AG10803 (cell line): ENCODE data around the gene SP9.

Source experiments
- DNase-seq: peaks from one replicate; pipeline ENCODE4 v3.0.0; 2010; ENCODE audit warnings: low read depth
- H3K4me3 ChIP-seq: 2 replicates; pipeline ENCODE4 v1.5.1; 2011; ENCODE audit warnings: mild to moderate bottlenecking, low read length, control low read depth
- CTCF ChIP-seq: conservative IDR thresholded peaks from 2 replicates; pipeline ENCODE4 v1.5.1; 2011; ENCODE audit warnings: mild to moderate bottlenecking, low read length, control low read depth, inconsistent platforms

The SP9 gene

GRCh38 chr2:174338671-174339560 lies 4.2 kb downstream of the SP9 start:
- DNase-seq = no peak
- H3K4me3 ChIP-seq = peak overlapping the region; percentile 48
- TF ChIP-seq CTCF = no peak

GRCh38 chr2:174339561-174340399 lies 5.0 kb downstream of the SP9 start:
- peak; percentile 18; the same call in 1 of the 2 replicates for TF ChIP-seq CTCF
- no peak for DNase-seq
- peak overlapping the region; percentile 48 for H3K4me3 ChIP-seq

GRCh38 chr2:174340400-174341292 lies 5.9 kb downstream of the SP9 start:
- no peak for TF ChIP-seq CTCF
- DNase-seq = no peak
- H3K4me3 ChIP-seq = peak overlapping the region; percentile 48

GRCh38 chr2:174341293-174341994 lies 6.7 kb downstream of the SP9 start:
- peak; percentile 95 for TF ChIP-seq CTCF
- H3K4me3 ChIP-seq = peak overlapping the region; percentile 48
- DNase-seq = peak; percentile 80

- no peak for DNase-seq
- peak overlapping the region; percentile 39 for H3K4me3 ChIP-seq
- no peak for TF ChIP-seq CTCF
Measured at GRCh38 chr2:174341995-174342685, 7.4 kb downstream of the SP9 start.
